Limb (tissue), 2 donors: Measurements from ENCODE around the gene PAPOLA.
"Not testable (repeated sequence)": the region's sequence is repeated elsewhere in the genome, so short reads cannot be mapped to it uniquely, and the experiment has no call there.

ENCODE experiments used
- DNase-seq, 2 donors: peaks; one replicate each; pipeline ENCODE4 v3.0.0-alpha.2; 2016; ENCODE audit errors: extremely low spot score in 2 of 2

PAPOLA gene

DNA sequence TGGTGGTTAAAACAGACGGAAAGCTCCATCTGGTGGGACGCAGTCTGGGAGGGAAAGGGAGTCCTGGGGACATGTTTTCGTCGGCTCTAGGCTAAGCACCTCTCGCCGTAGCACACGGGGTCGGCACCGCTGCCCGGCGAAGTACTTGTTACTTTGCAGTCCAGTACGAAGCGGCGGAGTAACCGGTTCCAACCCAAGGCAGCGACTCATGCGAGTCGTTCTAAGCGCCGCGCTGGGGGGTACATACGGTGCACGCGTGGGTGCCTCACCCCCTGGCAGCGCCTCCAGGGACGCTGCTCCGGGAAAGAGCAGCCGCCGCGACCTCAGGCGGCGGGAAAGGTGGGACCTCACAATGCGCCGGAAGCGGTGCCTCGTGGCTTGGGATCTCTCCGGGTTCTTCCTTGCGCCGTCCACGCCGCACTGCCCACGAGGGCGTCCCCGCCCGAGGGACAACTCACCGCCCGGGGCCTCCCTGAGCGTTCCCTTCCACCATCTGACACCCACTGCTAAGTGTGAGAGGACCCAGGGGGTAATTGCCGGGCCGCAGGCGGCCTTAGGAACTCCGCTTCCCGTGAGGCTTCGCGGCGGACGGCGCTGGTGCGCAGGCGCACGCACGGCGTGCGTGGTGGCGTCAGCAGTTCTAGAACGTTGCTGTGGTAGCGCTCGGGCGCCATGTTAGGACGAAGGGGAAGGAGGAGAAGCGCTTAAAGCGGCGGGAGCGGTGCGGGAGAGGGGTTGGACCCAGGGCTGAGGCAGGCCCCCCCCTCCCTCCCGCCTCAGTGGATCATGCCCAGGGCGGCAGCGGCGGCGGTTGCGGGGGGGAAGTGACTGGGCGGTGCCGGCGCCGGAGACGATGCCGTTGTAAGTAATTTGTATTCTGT lies at the start of gene PAPOLA:
Gene PAPOLA, plus strand, starts transcription at position 643 of the 881 bp plus-strand sequence. Its CDS starts 211 bp downstream, at position 854.
- DNase-seq: peak; percentile 96 to 98

GRCh38 chr14:96452684-96453083 lies 49.5 kb upstream of the PAPOLA start:
- DNase-seq: no peak

DNA sequence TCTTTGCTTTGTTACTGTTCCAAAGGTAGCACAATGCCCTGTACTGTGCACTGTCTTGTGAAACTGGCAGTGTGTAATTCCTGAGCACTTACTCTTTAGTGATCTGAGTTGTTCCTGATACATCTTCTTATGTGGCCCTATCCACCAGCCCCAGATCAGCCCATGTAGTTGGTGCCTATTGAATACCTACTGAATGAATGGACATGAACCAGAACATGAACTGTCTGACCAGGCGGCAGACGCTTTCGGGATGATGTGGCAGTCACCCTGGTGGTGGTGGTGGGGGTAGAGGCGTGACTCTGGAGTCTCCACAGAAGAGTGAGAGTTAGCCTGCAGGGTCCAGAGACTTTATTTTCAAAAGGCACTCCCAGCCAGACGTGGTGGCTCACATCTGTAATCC lies 46.6 kb upstream of the PAPOLA start:
- no peak for DNase-seq

DNA sequence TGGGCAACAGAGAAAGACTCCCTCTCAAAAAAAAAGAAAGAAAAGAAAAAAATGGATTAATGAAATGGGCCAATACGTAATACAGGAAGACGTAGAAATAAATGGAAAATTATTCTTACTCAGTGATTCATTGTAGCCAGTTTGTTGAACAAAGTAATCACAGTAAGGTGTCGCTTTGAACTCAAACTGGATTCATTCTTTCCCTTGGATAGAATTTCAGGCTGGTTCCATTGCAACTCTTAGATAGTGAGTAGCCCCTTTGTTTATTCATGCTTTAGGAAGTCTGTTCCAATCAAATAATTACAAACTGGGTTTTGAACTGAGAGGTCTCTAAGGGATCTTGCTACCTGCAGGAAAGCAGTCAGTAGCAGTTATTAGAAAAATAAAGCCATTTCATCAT lies 42.3 kb upstream of the PAPOLA start:
- DNase-seq: no peak

GRCh38 chr14:96461950-96462798 lies 40.0 kb upstream of the PAPOLA start:
- DNase-seq: no peak

DNA sequence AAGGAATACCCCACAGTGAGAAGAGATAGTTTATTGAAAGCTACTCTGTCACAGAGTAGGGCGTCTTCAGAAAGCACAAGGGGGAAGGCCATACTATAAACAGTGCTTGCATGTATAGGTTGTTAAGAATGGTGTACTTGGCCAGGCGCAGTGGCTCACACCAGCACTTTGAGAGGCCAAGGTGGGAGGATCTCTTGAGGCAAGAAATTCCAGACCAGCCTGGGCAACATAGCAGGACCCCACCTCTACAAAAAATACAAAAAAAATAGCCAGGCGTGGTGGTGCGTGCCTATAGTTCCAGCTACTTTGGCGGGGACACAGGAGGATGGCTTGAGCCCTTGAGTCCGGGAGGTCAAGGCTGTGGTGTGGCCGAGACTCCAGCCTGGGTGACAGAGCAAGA lies 38.0 kb upstream of the PAPOLA start:
- DNase-seq: no peak

DNA sequence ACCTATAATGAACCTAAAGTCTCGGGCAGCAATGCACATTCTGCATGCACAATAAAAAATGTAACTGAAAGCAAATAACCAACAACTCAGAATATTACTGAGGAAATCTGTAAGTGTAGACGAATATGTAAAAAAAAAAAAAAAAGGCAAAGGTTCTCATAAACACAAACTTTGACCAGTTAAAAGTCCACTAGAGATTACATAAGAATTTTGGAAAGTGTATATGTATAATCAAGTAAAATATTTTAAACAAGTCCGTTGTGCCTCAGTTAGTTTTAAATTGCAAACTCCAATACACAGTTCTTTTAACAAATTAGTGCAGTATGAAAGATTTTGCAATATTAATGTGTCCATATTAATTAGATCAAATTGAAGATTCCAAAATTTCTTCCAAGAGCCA lies 35.3 kb upstream of the PAPOLA start:
- no peak for DNase-seq

DNA sequence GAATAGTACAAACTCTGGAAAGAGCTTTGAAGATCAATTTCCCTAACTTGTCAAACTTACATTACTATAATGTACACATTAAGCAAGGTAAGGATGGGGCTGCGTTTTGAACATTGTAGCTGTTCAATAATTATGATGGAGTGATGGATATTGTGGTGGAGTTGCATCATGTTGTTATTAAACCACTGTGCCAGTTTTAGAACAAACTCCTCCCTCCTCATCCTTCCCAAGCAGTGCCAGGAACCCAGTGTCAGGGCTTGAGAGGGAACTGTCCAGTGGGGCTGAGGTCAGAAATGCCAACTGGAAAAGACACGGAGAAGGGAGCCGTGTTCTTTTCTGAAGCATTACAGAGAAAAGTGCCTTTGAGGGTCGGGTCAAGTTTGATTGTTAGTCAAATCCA lies 31.9 kb upstream of the PAPOLA start:
- DNase-seq: no peak

DNA sequence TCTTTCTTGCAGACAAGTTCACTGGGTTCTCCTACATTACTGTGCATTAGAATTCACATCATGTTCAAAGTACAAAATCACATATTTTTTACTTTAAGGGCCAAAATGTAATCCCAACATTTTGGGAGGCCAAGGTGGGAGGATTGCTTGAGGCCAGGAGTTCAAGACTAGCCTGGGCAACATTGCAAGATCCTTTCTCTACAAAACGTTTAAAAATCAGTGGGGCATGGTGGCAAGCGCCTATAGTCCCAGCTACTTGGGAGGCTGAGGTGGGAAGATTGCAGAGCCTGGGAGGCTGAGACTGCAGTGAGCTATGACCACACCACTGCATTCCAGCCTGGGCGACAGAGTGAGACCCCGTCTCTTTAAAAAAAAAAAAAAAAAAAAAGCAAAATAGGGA lies 31.2 kb upstream of the PAPOLA start:
- DNase-seq: not testable (repeated sequence)

GRCh38 chr14:96478119-96478518 lies 24.1 kb upstream of the PAPOLA start:
- DNase-seq: no peak

DNA sequence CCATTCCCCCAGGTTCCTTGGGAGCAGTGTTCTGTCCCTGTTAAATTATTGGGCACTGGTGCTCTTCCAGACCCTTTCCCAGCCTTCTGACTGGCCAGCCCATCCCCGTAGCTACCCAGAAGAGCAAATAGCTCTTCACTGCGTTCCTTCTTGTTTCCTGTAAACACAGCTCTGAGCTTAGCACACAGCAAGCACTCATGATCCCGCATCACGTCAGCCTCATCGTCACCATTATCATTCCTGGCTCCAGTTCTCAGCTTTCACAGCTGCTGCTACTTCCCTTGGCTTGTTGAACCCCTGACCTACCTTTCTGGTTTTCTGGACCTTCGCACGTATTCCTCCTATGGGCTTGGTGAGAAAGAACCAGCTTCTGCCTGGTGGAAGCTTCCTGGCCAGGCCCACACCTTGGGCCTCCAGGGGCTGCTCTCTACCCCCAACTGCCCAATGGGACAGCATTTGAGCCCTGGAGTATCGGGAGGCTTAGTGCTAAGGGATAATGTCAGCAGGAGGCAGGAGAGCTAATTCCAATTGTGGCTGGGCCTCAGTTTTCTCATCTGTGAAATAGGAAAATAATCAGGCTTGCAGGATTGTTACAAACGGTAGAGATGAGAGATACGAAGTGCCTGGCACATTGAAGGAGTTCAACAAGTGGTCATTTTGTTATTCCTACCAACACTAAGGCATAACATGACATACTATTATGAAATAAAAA lies 22.6 kb upstream of the PAPOLA start:
- no peak for DNase-seq

- DNase-seq: no peak
Observed at GRCh38 chr14:96481731-96482314, 20.4 kb upstream of the PAPOLA start.

GRCh38 chr14:96482986-96483385 lies 19.2 kb upstream of the PAPOLA start:
- no peak for DNase-seq

DNA sequence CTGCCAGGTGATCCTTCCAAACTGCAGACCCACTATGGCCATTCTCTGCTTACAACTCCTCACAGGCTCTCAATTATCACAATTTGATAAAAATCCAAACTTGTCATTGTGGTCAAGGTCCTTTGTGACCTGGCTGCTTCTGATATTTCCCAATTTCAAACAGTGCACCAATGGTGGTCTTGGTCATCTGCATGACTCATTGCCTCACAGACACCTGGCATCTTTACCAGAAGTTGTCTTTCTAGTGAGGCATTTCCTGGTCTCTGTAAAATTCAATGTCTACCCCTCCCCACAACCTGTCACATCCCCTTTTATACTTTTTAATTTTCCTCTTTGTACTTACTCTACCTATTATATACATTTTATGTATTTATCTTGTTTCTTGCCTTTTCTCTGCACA lies 17.8 kb upstream of the PAPOLA start:
- no peak for DNase-seq

- no peak for DNase-seq
Observed at GRCh38 chr14:96486705-96487104, 15.5 kb upstream of the PAPOLA start.

DNA sequence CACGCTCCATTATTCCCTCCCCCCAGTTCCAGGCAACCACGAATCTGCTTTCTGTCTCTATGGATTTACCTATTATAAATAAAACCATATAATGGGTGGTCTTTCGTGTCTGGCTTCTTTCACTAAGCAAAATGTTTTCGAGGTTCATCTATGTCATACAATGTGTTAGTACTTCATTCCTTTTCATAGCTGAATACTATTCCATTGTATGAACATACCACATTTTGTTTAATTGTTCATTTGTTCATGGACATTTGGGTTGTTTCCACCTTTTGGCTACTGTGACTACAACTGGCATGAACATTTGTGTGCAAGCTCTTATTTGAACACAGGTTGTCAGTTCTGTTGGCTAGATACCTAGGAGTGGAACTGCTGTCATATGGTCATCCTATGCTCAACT lies 12.9 kb upstream of the PAPOLA start:
- no peak for DNase-seq

DNA sequence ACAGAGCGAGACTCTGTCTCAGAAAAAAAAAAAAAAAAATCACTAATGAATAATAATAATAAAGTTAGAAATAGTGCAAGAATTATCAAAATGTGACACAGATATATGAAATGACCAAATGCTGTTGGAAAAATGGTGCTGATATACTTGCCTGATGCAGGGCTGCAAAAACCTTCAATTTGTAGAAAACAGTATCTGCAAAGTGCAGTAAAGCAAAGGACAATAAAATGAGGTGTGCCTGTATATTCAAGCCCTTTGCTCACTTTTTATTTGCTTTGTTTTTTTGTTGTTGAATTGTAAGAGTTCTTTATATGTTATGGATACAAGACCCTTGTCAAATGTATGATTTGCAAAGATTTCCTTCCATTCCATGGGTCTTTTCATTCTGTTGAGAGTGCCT lies 9.0 kb upstream of the PAPOLA start:
- DNase-seq: no peak

DNA sequence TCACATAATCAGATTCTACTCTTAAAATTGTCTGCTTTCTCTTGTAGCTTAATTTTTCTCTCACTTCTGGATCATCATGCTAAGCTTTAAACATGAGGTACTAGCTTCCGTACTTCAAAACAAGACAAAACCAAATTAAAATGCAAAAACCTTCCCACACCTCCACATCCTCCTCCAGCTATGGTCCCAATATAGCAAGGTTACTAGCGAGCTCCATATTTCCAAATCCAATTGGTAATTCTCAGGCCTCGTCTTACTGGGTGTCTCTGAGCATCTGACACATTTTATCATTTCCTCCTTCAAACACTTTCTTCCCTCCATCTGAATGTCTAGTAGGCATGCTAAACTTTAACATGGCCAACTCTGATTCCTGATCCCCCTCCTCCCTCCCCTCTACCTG lies 7.9 kb upstream of the PAPOLA start:
- no peak for DNase-seq

- DNase-seq: no peak
Observed at GRCh38 chr14:96497087-96497486, 5.1 kb upstream of the PAPOLA start.

- DNase-seq: no peak
Observed at GRCh38 chr14:96497586-96497985, 4.6 kb upstream of the PAPOLA start.

DNA sequence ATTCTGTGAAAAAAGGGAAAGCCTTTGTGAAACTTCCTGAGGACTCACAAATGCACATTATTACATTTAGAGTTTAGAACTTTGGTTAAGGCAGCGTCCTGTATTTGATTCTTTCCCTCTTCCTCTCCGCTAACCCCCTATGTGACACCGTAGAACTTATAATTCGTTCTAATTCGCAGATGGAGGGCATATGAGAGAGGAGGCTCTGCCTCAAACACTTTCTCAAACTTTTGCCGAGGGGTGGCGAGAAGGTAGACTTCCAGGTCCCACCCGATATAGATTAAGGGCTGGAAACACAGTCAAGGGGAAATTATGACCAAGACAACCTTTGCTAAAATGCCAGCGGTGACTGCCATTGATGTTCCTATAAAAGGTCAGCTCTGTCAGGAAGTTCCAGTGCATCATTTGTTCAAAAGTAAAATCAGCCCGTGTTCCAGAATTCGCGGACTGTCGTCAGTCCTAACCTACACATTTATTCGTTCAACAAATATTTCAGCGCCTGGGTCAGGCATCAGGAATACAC lies 904 bp upstream of the PAPOLA start:
- peak in 1 of 2 donors; percentile 5 for DNase-seq
